ENCODE results near the gene RHBDF1.

The RHBDF1 gene, protein sequence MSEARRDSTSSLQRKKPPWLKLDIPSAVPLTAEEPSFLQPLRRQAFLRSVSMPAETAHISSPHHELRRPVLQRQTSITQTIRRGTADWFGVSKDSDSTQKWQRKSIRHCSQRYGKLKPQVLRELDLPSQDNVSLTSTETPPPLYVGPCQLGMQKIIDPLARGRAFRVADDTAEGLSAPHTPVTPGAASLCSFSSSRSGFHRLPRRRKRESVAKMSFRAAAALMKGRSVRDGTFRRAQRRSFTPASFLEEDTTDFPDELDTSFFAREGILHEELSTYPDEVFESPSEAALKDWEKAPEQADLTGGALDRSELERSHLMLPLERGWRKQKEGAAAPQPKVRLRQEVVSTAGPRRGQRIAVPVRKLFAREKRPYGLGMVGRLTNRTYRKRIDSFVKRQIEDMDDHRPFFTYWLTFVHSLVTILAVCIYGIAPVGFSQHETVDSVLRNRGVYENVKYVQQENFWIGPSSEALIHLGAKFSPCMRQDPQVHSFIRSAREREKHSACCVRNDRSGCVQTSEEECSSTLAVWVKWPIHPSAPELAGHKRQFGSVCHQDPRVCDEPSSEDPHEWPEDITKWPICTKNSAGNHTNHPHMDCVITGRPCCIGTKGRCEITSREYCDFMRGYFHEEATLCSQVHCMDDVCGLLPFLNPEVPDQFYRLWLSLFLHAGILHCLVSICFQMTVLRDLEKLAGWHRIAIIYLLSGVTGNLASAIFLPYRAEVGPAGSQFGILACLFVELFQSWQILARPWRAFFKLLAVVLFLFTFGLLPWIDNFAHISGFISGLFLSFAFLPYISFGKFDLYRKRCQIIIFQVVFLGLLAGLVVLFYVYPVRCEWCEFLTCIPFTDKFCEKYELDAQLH

DNA sequence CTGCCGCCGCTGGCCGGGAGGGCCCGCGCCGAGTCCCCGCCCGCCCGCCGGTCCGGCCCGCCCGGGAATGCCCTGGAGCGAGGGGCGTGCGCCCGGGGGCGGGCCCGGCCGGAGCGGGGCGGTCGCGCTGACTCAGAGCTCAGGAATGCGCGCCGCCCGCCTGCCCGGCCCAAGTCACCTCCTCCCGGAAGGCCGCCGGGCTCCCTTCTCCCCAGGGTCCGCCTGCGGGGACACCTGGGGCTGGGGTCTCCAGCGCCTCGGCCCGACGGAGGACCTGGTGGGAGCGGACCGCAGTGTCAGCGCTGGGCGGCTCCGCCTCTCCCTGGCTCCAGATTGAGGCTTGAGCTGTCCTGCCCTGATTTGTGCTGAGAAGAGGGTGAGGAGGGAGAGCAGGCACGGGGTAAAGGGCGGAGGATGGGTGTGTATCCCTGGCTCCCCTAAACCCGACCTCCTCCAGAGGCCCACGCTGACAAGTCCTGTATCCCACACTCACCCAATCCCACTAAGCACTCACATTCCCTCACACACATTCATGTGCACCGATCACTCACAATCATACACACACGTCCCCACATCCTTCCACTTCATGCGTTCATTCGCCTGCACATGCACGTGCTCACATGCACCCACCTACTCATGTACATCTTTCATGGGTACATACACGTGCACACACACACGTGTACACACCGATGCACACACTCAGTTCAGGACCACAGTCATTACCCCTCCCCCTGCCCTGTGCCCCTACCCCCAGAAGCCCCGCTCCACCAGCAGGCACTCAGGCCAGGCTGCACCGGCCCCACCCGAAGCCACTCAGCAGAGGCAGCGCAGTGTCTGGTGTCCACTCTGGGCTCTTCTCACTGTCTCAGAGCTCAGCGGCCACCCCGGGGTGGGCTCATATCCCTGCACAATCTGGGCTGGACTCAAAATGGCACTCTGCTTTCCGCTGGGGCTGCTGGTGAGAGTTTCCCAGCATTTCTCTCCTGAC, at the start of gene RHBDF1:
Gene RHBDF1, minus strand, starts transcription at position 71 of the 988 bp plus-strand sequence. CDS start 7,616 bp downstream, outside the sequence.
- no peak for DNase-seq

DNA sequence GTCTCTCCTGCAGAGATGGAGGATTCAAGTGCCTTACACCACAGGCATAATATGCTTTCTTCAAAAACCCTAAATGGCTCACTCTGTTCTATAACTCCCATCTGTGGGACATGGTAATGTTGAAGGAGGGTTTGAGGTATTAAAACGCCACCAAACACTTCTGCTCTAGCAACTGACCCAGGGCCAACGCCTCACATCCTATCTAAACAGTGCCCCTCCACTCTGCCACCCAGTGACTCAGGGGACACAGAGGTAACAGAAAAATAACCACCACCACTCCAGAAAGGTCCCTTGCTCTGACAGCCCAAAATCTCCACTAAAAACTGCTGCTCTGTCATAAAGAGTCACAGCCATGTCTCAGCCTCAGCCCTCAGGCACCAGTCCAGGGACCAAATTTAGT, 48.3 kb upstream of the RHBDF1 start:
- DNase-seq = no peak

DNA sequence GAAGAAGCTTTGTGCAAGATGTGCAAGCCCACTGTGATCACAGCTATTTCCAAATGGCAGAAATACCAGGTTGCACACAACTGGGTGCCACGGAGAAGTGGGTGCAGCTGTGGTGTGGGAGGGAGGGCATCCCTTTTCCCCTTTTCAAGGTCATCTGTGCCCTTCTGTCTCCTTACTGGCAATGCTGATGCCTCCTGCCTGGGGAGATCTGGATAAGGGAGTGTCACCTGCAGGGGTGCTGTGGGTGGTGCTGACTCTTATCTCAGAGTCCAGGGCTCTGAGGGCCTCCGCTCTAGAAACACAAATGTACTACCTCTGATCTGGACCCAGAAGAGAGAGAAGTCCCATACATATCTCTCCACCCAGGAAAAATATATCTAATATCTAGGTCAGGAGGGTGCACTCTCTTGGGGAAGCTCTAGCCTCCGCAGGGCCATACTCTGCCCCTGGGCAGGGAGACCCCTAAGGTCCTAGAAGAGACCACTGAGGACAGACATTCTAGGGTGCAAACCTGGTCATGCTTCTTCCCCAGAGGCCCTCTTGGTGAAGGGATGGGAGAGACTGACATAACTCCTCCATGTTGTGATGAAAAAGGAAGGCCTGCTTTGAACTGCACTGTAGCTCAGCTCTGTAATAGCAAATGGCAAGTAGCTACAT, 47.5 kb upstream of the RHBDF1 start:
- DNase-seq = no peak

DNA sequence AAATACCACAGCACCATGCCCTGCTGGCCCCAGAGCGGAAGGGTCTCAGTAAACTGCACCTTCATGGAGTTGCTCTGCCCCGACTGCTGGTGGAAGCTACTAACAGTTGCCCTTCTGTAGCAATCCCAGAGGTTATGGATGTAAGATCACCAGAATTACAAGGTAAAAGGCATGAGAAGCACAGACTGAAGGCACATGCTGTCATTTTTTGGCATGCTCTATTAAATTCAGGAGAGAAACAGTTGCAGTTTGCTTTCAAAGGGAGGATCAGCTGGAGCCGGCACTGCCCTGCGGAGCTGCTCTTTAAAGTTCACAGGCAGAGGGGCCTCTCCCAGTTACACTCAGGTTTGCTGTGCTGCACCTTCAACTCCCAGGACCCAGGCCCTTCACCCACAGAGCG, 46.9 kb upstream of the RHBDF1 start:
- DNase-seq = no peak

DNA sequence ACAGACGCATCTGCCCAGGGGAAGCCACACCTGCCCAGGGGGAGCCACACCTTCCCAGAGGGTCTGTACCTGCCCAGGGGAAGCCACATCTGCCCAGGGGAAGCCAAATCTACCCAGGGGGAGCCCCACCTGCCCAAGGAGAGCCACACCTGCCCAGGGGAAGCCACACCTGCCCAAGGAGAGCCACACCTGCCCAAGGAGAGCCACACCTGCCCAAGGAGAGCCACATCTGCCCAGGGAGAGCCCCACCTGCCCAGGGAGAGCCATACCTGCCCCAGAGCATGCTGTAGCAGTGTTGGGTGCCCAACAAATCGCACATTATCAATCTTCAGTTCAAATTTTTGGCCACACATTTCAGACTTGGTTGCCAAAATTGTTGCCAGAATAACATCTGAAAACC, 46.4 kb upstream of the RHBDF1 start:
- DNase-seq = no peak

DNA sequence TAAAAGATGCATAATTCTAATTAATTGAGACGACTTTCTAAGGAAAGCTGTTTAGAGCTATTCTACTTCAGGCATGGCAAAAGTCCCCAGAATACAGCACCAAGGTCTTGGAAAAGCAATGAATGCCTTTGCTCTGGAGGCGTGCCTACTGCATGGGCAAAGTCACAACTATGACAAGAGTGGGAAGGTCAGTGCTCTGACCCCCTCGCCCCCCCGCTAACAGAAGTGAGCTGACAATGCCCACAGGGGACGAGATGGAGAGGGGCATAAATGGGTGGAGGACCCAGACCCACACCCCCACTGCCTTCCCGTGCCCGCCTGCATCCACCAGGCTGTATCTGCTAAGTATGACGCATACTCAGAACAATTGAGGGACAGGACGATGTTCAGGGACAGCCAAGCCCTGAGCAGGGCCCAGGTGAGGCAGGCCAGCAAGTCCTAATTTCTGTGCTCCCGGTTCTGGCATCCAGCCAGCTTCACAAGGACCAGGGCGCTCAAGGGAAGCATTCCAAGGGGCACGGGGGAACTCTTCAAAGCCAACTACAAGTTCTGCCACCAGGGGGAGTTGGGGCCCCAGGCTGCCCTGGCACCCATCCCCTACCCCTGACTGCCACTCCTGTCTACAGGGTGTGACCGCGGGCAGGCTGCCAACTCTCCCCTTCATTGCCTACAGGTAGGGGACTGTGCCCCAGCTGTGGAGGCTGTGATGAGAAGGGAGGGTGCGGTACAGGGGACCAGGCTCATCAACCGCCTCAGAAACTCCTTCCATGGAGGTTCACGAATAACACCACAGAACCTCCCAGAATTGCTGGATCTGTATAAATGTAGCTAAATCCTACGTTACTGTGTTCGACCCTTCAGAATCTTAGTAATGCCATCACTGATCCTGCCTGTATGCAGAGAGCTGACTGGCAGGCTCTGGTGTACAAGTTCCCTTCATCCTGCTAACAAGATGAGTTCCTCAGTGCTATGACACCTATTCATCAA, 45.2 kb upstream of the RHBDF1 start:
- DNase-seq = peak; percentile 59

DNA sequence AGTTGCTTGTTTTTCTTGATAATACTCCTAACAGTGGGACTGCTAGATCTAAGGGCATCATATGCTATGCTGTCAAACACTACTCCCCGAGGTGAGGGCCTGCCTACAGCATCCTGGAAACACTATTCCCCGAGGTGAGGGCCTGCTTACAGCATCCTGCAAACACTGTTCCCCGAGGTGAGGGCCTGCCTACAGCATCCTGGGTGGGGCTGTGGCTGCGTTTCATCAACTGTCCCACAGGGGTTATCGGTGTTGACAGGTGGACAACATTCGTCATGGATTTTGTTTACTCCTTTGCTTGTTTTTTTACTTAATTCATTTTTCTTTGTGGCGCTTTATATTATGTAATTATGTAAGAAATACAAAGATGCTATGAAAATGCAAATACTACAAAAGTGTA, 43.6 kb upstream of the RHBDF1 start:
- DNase-seq = no peak

DNA sequence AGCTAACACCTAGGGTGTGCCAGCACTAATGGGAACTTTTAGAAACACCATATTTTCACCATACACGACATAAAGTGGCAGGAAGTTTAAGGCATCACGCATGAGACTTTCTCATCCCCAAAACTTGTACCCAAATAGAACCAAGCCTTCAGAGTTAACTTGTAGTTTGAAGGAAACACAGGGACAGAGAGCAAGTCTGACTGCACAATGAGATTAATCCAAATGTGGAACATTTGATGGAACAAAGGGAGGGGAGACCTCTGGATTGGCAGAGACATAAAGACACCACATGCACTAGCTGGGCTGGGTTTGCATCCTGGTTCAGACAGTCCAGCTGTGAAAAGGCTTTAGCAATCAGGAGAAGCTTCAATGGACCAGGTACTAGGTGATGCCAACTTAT, 41.9 kb upstream of the RHBDF1 start:
- DNase-seq = no peak

DNA sequence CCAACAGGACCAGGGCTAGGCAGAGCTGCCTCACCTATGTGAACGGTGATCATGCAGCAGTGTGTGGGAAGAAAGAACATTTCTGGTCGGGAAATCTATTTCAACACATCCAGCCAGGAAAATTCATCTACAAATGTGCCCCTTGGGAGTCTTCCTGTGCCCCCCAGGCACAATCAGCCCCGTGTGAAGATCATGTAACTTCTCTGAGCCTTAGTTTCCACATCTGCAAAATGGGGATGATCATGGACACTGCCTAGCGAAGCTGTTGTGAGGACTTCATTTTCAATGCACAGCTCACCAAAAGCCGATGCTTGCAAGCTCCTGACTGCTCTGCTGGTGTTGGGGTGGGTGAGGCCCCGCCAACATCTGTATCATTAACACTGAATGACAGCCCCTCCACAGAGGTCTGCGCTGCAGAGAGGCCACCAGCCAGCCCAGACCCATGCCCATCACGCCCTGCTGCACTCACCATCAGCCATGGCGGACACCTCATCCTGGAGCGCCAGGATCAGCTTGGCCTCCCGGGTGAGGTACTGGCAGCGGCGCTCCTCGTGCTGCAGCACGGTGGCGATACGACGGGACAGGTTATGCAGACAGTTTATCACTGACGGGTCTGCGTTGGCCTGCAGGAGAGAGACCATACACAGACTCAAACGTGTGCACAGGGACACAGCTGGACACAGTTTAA, 39.9 kb upstream of the RHBDF1 start:
- DNase-seq = no peak

DNA sequence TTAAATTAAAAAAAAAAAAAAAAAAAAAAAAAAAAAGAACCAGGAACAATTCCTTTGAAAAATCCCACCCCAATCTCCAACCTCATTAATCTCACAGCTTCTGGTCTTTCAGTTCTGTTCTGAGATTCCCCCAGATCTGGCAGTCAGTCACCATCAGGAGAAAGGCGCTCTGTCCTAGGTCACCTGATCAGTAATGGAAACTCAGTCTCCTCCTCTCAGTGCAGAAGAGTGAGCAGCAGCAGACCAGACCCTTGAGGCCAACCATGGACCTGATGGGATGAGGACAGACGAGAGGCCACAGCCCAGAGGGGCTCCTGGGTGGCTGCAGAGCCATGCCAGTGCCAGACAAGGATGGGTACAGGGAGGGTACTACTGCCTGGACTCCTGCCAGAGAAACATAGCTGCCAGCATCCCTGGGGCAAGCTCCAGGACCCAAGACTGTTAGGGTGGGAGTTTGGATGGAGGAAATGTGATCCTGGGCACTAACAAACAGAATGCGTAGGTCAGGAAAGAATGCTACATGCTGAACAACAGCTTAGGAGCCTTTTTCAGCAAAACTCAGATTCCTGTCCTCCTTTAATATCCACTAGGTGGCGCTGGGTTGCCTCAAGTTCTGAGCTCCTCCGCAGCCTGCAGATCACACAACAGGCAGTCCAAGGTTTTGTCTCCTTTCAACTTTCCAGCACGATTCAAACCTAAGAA, 34.3 kb upstream of the RHBDF1 start:
- DNase-seq = peak; percentile 68

DNA sequence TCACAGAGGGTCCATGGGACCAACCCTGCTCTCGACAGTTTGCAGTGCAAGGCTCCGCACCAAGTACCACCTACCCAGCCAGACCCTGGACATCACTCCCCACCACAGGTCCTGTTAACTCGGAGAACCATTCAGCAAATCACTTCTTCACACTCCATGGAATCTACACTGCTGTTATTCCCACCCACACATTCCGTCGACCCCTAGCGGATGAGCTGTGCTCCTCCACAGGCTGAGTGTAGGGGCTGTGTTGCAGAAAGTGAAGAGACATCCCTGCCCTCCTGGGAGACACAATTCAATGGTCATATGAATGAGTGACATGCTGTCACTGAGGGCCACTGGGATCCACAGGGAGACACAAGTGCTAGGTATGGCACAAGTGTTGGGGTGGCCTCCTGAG, 33.1 kb upstream of the RHBDF1 start:
- DNase-seq = no peak

DNA sequence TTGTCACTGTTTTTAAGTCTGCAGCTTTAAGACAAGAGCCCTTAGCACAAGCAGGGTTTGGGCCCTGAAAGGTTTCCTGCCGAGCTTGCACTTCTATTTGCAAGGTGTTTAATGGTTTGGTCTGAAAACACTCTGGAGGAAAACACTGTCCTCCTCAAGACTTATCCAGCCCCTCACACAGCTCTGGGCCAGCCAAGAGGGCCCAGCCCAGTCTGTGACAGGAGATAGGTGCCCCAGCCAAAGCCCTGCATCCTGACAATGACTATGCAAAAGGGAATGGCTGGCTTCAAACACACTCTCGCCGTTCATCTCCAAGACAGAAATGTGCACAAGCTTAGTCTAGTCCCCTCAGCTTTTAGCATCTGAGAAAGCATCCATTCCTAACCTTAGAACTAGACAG, 32.5 kb upstream of the RHBDF1 start:
- DNase-seq = no peak

DNA sequence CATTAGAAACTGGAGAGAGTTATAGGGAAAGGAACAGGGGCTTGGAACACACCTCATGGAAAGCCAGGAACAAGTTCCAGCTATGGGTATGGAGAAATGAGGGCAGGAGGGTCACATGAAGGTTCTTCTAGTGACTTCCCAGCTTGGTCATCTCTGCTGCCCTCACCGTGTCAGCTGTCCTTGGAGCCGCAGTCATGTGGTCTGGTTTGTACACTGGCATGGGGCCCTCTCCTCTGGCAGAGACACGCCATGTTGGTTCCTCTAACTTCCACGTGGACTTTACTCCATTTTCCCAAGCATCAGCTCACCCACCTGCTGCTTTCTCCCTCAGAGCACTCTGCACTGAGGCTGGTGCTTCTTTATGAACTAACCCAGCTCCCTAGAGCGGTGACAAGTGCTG, 31.9 kb upstream of the RHBDF1 start:
- DNase-seq = no peak

DNA sequence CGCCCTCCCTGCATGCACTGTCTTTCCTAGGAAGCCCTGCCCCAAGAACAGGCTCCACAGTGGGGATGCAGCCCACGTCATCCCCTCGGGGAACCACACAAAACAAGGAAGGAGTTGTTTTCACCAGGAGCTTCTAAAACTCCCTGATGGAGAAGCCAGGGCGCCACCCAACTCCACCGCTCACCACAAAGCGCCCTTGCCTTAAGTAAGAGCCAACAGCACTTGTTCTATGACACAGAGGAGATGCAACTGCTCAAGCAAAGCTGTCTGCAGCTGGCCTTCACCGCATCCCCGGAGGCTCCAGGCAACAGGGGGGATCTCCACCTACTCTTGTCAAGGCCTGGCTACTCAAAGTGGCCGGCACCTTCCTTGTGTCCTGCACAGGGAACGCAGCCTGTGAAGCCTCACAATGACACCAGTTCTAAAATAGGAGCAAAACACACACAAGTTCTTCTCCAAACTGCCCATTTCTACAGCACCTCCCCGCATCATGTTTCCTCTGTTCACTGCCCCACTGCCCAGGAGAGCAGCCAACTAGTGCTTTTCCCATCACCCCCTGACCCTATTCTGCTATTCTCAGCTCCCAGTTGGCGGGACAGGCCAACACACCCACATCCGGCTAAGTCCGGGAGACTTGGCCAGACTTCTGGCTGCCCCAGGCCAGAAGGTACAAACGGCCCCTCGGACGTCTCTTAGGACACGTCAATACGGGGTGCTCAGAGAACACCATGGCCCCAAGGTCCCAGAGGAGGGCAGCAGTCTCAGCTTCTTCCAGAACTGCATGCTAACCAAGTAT, 29.8 kb upstream of the RHBDF1 start:
- DNase-seq = no peak

DNA sequence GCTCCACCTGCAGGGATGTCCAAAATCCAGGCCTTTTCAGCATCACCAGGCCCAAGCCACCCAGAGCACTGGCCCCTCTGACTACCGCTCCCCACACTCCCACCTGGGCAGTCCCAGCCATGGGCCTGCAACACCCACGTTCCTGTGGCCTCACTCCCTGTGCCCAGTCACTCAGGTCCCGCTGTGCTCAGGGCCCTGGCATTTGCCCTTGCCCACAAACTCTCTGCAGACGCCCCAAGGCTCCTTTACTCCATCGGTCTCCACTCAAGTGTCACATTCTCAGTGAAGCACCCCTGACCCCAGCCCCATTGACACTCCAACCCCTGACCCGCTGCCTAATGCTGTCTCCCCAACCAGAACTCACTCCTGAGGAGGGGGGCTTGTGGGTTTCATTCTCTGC, 29.2 kb upstream of the RHBDF1 start:
- DNase-seq = no peak

DNA sequence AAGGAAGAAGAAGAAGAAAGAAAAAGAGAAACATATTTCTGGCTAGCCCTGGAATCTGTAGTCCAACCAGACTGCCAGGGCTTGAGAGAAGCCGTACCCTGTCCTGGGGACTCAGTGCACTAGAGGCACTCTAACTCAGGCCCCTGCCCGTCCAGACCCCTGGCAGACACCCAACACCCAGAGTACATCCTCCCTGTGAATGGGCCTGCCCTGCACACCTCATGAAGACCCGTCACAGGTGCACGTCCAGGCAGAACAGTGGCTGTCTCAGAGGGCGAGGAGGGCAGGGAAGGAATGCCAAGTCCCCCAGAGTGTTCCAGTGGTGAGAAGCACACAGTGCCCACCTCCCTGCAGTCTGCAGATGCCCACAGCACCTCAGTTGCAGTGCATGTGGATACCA, 28.6 kb upstream of the RHBDF1 start:
- DNase-seq = no peak

DNA sequence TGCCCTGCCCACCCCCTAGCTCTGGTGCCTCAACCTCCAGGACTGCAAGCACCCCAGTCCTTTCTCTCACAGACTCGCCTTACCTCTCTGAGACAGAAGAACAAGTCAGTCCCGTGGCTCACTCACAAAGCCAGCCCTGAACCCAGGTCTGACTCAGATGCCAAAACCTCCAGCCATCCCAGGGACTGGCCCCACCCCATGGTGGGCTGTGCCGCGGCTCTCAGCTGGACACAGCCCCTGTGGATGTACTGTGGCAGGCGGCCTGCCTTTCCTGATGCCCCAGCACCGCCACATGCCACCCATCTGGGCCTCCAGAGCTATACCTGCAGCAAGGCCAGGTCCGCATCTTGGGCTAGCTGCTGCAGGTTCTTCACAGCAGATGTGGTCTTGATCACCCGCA, 25.4 kb upstream of the RHBDF1 start:
- no peak for DNase-seq

DNA sequence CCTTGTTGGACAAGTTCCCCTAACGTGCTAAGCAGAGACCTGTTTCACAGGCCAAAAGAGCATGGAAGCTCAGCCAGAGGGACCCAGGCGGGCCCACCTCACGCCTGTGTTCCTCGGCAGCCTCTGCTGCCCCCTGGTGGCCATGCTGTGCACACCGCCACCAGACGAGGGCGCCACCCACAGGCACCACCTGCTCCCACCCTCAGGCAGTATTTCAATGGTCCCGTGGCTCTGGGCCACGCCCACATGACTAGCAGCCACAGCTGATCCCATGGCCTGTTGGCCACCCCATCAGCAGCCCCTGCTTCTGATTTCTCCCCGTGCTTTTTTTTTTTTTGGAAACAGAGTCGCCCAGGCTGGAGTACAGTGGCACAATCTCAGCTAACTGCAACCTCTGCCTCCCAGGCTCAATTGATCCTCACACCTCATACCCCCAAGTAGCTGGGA, 24.5 kb upstream of the RHBDF1 start:
- DNase-seq = peak; percentile 85

DNA sequence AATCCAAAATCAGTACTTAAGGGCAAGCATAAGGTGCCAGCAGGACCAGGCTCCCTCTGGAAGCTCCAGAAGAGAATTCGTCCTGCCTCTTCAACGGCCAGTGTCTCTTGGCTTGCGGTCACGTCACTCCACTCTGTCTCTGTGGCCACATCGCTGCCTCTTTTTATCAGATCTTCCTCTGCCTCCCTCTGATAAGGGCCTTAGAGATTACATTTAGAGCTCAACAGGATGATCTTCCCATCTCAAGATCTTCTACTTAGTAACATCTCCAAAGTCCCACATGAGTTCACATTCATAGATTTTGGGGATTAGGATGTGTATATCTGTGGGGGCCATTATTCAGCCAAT, 22.5 kb upstream of the RHBDF1 start:
- DNase-seq = no peak

All from NCI-H1092 treated with DMSO at 0.1 percent for 48 hours (cell line).